Hepatic stellate cell (primary cell): Measurements from ENCODE around the gene TARDBP.
A peak's percentile ranks its signal among the peaks of the same experiment; 100 is the strongest.
"Not testable (repeated sequence)": the region's sequence is repeated elsewhere in the genome, so short reads cannot be mapped to it uniquely, and the experiment has no call there.

ENCODE experiments used
- DNase-seq: peaks from one replicate; pipeline ENCODE4 v3.0.0; 2011; ENCODE audit warnings: low spot score

TARDBP gene

DNA sequence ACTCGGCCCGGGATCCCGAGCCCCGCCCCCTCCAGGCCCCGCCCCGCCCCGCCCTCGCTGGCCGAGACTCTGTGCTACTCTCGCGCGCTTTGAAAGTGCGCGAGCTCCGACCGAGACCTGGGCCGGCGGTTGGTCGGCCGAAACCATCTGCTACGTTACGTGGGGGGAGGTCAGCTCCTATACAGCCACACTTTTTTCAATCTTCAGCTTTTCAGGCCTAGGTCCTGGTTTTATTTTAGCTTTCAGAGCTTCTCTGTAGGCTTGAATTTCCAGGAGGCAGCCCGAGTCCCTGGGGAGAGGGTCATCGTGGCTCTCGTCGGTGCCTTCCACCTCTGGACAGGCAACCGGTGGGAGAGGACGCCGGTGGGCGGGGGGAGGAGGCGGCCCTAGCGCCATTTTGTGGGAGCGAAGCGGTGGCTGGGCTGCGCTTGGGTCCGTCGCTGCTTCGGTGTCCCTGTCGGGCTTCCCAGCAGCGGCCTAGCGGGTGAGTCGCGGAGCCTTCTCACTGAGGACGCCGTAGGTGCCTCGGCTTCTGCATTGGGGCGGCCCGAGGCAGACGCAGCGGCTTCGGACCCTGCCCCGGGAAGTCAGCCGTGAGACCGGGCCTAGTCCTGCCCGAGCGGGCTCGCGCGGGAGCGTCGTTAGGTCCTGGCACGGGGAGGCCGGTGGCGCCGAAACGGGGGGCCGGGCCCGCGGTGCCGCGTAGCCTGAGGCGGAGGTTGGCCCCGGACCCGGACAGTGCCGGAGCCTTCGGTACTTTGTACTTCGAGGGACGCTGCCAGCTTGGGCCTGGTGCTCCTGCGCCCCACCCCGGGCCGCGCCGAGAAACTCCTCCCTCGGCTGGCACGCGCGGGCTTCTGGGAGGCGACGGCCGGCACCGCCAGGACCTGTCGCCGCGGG lies at the start of gene TARDBP:
TARDBP (plus strand) TSS at position 395 of the 900 bp plus-strand sequence. CDS start 1,074 bp downstream, outside the sequence.
- peak; percentile 95 for DNase-seq

DNA sequence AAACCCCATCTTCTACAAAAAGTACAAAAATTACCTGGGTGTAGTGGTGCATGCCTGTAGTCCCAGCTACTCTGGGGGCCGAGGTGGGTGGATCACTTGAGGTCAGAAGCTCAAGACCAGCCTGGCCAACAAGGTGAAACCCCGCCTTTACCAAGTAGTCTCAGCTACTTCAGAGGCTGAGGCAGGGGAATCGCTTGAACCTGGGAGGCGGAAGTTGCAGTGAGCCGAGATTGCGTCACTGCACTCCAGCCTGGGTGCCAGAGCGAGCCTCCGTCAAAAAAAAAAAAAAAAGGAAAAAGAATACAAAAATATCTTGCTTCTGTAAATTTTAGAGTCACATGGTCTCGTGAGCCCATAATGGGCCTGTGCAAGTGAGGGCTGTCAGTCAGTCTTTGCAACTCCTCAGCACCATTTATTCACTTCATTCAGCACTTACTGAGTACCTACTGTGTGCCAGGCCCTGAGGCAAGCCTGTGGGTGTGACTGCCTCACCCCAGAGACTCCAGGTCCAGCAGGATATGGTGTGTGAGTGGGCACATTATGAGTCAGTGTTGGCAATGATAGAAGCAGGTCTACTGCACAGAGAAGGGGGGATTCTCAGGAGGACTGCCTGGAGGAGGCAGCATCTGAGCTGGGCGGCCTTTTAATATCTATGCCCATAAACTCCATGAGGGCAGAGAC lies 46.8 kb upstream of the TARDBP start:
- DNase-seq = no peak

DNA sequence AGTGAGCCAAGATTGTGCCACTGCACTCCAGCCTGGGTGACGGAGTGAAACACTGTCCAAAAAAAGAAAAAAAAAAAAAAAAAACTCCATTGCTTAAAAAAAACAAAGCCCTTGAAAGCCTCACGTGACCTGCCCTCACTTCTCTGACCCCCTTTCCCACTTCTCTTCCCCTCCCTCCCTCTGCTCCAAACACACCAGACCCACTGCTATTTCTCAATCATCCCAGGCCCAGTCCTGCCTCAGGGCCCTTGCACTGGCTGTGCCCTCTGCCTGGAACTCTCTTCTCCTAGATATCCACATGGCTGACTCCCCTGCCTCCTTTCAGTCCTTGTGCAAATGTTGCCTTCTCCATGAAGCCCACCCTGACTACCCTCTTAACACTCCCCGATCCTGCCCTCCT lies 45.4 kb upstream of the TARDBP start:
- DNase-seq = no peak

DNA sequence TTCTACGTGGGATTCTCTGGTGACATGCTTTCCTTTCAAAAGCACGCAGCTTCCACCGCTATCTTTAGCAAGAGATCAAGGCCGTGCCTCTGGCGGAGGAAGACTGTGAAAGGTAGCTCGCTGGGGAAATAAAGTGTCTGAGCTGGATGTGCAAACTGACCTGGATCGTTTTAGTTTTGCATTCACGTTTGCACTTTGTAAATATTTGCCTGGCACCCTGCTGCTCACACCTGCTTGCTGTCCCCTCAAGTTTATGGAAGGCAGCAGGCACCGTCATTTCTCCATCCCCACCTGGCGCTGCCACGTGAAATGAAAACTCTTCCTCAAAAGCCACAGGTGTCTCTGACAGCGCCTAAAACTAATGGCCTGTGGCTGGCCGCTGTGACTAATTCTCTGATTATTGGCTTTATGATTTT lies 44.0 kb upstream of the TARDBP start:
- DNase-seq = no peak

DNA sequence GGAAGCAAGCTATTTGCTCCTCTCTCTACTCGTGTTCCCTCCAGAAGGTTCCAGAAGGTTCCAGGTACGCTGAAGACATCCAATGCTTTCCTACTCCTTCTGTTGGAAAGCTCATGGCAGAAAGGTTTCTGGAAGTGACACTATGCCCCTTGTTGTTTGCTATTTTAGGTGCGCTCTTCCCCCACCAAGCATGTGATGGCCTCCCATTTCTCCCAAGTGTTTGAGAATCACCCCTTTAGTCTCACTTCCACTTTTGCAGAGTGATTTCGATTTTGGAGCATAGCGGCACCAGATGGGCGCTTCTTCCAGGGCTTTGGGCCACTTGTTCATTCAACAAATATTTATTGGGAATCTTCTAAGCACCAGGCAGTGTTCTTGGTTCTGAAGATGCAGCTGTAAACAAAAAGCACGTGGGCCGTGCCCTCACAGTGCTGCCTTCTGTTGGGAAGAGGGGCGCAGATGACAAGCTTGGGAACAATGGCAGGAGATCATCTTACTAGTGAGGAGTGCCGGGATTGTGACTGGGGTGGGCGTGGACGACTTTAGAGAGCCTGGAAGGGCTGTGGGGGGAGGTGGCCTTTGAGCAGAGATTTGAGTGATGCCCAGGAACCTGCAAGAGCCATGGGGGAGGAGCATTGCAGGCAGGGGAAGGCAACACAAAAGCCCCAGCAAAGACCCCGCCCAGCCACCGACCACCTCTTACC lies 43.0 kb upstream of the TARDBP start:
- no peak for DNase-seq

DNA sequence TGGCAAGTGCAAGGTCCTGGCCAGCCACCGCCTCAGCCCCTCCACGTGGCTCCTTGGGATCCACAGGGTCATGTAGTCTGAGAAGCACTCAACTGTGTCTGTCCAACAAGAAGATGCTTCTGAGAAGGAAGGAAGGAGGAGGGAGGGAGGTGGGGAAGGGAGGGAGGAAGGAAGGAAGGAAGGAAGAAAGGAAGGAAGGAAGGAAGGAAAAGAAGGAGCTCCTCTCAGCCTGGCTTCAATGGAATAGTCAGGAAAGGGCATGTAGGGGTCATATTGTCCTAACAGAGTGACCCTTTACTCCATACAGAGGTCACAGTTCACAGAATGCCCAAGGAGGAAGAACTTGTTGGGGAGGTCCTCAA lies 42.5 kb upstream of the TARDBP start:
- no peak for DNase-seq

DNA sequence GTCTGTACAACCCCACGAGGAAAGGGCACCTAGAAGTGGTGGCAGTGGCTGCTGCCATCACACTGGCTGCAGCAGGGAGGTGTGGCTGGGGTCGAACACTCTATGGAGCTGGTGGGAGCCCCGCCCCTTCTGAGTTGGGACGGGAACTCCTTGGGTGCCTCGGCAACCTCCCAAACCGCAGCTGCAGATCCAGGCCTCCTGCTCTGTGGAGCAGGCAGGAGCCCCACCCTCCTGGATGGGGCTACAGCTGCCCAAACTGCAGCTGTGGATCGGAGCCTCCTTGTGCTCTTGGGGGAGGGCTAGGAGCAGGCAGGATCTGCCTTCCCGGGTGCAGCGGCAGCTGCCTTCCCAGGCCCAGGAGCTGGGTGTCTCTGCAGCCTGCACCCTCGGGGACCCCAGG lies 38.9 kb upstream of the TARDBP start:
- DNase-seq = peak; percentile 42

DNA sequence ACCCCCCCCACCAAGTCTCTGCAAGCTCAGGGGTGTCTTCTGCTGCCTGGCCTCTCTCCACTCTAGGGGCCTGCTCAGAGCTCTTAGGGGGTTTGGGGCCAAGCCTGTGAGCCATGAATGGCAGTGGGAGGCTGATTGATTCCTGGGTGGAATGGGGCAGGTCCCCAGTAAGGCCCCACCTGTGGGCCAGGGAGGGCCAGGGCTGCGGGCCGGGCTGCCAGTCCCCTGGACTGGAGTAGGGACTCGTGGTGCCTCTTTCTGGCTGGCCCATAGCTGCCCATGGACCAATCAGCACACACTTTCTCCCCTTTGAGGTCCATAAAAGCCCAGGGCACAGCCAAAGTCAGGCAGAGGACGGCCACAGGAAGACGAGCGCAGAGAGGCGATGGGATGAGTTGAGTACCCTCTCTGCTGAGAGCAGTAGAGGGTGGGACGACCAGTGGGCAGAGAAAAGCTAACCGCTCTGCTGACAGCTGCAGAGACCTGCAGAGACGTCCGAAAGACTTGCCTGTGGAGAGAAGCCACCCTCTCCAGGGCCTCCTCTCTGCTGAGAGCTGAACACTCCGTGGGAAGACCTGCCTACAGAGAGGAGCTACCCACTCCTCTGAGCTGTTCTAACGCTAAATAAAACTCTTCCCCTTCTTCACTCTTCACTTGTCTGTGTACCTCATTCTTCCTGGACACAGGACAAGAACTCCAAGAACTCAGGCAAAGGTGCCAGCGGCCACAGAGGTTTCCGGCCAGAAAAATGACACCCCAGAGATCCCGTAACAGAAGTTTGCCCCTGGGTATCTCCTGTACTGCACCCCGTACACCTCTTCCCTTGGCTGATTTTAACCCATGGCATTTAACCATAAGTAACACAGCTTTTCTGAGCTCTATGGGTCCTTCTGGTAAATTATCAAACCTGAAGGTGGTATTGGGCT lies 38.2 kb upstream of the TARDBP start:
- DNase-seq = no peak

DNA sequence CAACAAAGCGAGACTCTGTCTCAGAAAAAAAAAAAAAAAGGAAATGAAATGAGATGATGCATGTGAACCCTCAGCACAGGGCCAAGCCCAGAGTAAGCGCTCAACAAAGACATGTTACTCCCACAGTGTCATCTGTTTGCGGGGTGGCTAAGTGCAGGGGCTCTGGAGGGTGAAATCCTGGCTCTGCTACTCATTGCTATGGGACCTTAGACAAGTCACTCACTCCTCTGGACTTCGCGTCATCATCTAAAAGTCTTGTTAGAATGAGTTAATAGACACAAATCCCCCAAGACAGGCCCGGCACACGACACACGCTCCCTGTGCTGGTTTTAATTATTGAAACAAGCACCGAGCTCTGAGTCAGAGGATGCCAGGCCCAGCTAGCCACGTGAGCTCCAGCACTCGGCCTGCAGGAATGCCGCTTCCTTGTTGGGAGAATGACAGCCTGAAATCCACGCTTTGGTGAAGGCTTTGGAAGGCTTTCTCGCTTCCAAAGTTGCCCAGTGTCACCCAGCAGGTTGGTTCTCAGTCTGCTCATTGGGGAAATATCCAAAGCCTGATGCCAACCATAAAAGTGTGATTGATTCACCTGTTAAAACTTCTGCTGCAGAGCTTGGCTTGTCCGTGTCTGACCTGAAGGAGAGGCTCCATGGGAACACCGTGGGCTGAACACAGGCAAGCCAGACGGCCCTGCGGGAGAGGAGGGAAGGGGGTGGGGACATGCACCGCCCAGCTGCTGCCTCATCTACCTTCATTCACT lies 36.7 kb upstream of the TARDBP start:
- peak; percentile 74 for DNase-seq

DNA sequence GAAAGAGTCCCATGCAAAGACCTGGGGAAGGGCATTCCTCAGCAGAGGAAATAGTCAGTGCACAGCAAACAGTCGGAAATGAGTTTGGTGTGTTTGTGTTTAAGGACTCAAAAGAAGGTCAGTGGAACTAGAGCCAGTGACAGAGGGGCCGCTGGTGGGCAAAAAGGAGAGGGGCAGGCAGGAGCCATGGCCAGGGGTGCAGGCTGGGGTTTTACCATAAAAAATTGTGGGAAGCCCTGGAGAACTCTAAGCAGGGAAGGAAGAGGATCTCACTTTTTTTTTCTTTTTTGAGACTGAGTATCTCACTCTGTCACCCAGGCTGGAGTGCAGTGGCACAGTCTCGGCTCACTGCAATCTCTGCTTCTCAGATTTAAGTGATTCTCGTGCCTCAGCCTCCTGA lies 33.7 kb upstream of the TARDBP start:
- DNase-seq = no peak

DNA sequence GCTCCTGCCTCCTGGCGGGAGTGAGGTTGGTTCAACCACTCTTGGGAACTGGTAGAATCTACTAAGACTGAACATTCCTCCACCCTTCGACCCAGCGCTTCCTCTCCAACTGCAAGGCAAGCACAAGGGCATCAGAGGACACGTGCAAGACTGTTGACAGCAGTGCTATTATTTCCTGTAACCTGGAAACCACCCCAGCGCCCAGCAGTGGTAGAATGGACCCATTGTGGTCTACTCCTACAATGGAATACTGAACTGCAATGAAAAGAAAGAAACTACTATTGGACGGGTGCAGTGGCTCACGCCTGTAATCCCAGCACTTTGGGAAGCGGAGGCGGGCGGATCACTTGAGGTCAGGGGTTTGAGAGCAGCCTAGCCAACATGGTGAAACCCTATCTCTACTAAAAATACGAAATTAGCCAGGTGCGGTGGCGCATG lies 33.0 kb upstream of the TARDBP start:
- DNase-seq = no peak

DNA sequence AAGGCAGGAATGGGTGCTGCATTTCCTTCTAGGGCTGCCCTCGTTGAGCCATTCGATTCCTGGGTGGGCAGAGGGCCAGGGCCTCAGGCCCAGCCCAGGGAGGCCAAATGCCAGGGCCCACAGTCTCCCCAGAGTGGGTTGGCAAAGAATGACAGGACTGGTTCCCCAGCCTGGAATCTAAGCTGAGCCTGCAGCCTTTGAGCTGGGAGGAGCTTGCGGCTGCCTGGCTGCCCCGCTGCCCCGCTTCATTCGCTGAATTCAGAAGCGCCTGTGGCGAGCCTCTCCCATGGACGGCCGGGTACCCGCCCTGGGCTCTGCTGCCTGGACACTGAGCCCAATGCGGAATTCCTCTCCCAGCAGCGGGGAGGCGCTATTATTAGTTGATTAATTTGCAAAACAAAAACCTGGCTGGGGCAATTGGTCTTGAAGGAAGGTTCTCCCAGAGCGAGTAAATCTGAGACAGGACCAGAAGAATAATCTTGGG lies 32.3 kb upstream of the TARDBP start:
- DNase-seq = peak; percentile 66

DNA sequence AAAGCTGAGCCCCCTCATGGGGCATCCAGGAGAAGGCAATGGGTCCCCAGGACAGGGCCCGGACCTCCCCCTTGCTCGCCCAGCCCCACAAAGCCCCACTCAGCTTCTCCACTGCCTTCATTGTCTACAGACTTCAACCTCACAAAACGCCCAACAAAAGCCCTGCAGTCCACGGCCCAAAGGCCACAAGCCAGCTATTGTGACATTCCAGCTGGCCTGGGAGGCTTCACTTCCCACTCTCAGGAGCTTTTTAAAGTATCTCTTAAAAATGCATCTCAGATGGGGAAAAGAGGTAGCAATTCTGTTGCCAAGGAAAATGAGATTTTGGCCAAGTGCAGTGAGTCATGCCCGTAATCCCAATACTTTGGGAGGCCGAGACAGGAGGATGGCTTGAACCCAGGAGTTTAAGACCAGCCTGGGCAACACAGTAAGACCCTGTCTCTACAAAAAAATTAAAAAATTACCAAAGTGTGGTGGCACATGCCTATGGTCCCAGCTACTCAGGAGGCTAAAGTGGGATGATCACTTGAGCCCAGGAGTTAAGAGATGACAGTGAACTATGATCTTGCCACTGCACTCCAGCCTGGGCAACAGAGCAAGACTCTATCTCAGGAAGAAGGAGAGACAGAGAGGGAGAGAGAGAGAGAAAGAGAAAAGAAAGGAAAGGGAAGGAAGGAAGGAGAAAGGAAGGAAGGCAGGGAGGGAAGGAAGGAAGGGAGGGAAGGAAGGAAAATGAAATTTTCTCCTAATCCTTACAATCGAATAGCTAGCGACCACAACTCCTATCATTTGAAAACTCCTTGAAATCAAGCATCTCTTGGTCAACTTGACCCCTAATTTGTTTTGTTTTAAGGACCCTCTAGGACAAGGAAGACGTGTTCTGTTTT lies 31.4 kb upstream of the TARDBP start:
- no peak for DNase-seq

DNA sequence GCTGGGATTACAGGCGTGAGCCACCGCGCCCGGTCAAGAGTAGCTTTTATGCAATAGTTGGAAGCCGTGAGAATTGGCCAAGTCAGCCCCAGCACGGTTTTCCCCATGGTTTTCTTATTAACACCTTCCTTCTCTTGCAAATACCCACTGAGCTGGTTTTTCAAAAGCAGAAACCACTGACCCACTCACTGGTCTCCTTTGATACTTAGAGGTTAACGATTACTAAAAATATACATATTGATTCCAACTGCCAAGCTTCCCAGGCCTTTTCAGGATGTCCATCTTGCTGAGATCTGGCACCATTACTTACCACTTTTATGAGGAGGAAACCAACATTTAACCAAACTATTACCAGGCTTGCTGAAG lies 25.9 kb upstream of the TARDBP start:
- DNase-seq = no peak

DNA sequence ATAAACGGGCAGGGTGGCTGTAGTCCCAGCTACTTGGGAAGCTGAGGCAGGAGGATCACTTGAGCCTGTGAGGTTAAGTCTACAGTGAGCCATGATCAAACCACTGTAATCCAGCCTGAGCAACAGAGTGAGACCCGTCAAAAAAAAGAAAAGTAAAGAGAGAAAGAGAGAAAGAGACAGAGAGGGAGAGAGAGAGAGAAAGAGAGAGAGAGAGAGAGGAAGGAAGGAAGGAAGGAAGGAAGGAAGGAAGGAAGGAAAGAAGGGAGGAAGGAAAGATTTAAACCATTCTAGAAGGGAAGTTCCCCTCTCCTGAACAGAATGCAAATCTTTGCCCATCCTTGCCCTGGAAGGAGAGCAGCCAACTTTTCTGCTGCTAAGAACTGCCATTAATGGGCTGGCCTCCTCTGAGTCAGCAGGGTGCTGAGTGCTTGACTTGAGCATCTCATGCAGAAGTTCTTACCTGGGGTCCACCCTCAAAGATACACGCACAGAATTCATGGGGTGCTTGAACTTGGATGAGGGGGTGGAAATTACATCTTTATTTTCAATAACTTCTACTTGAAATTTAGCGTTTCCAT lies 24.5 kb upstream of the TARDBP start:
- DNase-seq = no peak

DNA sequence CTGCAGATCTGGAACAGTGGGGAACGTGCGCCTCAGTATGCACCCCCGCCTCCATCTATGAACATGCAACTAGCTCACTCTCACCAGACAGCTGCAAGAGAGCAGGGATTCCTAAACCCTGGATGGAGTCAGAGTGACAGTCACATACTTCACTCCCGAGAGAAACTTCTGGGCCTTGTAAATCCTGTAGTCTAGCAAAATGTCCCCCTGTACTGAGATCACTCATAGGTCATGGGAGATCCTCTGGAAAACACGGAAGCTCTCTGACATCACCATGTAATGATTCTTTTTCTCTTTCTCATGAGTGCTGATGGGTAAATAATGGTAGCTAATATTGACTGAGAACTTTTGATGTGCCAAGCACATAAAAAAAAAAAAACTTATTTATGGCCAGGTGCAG lies 23.4 kb upstream of the TARDBP start:
- DNase-seq = no peak

DNA sequence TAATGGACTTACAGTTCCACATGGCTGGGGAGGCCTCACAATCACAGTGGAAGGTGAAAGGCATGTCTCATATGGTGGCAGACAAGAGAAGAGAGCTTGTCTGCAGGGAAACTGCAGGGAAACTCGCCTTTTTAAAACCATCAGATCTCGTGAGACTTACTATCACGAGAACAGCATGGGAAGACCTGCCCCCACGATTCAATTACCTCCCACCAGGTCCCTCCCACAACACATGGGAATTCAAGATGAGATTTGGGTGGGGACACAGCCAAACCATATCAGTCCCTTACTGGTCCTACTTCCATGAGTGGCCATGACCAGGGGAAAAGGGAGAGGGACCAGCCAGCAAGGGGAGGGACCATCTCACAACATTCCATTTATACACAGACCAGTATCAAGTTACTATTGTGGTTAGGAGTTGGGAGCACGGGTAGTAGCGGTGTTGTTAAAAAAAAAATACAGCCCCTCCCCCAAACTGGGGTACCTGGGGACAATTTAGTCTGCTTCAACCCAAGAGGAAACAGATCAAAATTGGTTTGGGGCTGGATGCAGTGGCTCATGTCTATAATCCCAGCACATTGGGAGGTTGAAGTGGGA lies 22.4 kb upstream of the TARDBP start:
- DNase-seq = not testable (repeated sequence)

DNA sequence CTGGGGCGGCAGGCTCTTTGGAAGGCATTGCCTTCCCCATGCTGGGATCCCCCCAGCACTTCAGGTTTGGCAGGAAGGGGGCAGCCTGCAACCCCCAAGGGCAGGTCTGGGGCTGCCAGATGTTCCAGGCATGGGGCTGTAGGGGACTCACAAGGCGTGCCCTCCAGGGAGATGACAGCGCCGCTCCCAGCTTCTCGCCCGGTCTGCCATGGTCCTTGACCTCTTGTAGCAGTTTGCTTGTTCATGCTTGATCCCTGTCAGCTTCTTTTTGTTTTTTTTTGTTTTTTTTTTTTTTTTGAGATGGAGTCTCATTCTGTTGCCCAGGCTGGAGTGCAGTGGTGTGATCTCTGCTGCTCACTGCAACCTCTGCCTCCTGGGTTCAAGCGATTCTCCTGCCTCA lies 21.6 kb upstream of the TARDBP start:
- no peak for DNase-seq

DNA sequence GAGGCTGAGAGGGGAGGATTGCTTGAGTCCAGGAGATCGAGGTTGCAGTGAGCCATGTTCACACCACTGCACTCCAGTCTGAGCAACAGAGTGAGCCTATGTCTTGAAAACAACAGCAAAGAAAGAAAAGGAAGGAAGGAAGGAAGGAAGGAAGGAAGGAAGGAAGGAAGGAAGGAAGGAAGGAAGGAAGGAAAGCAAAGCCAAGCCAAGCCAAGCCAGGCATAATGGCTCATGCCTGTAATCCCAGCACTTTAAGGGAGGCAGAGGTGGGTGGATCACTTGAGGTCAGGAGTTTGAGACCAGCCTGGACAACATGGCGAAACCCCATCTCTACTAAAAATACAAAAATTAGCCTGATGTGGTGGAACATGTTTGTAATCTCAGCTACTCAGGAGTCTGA lies 20.4 kb upstream of the TARDBP start:
- not testable (repeated sequence) for DNase-seq
